ENCODE measurements around the gene KCNJ5. TPM values are rescaled to one million over a fixed set of nuclear protein-coding genes. Genes with fewer than 3 reads are reported as not detected.

The KCNJ5 gene
- total and polyA plus RNA-seq, 2 experiments from 2014 or later, result under 0.01 TPM; not detected in 1

GRCh38 chr11:128908391-128909246 is 17.5 kb downstream of the KCNJ5 start:
- in situ Hi-C loops (cut with MboI), result no loop called here
- H3K4me3 ChIP-seq, result peak overlapping the region; percentile 61
- no peaks in the 10 kb centered on the region for H4K20me1 ChIP-seq (ENCODE audit: insufficient read depth)
- peaks cover 32% of the 10 kb centered on the region for H3K4me1 ChIP-seq (ENCODE audit: insufficient read depth)
- H3K9ac ChIP-seq, result no peak overlapping the region
- no peak for TF ChIP-seq EZH2phosphoT487 (IDR thresholded peaks at IDR 0.05; ENCODE audit: insufficient read depth, low read depth)
- no peak for TF ChIP-seq EZH2 (IDR thresholded peaks at IDR 0.05; ENCODE audit: insufficient read depth, poor library complexity, severe bottlenecking)
- H3F3A ChIP-seq (ENCODE audit: insufficient read depth), result peaks cover 29% of the 10 kb centered on the region
- H3K9me3 ChIP-seq (ENCODE audit: low read depth), result no peaks in the 10 kb centered on the region
- H3K27ac ChIP-seq, result peak overlapping the region; percentile 48
- 0 out of 2 replicates have a peak overlapping the region, but pooled peaks have one; percentile 29 for H2AFZ ChIP-seq
- peak overlapping the region; percentile 81 for H3K4me2 ChIP-seq (ENCODE audit: unreplicated experiment)
- H3K36me3 ChIP-seq (ENCODE audit: low read depth), result no peaks in the 10 kb centered on the region
- WGBS, 2 experiments (ENCODE audit: low coverage in 1 of 2, low lambda C conversion rate in 2 of 2, missing lambda C conversion rate in 2 of 2), result 3 to 4% methylated on average over 12 of the region's 12 CpGs
- H3K79me2 ChIP-seq (ENCODE audit: insufficient read depth), result no peaks in the 10 kb centered on the region
- peak; percentile 90 for DNase-seq
- H3K27me3 ChIP-seq (replicated peaks; ENCODE audit: insufficient read depth), result no peaks in the 10 kb centered on the region
- no peaks in the 10 kb centered on the region for H3K9me2 ChIP-seq (ENCODE audit: insufficient read depth)

GRCh38 chr11:128909438-128910125 is 18.4 kb downstream of the KCNJ5 start:
- no peak for DNase-seq
- Histone ChIP-seq H3K4me3 (no peak overlapping the region), H3K9me2 (ENCODE audit: insufficient read depth) (no peaks in the 10 kb centered on the region), H3K36me3 (ENCODE audit: low read depth) (no peaks in the 10 kb centered on the region), H3K9me3 (ENCODE audit: low read depth) (no peaks in the 10 kb centered on the region), H4K20me1 (ENCODE audit: insufficient read depth) (no peaks in the 10 kb centered on the region), H2AFZ (no peak overlapping the region), H3K79me2 (ENCODE audit: insufficient read depth) (no peaks in the 10 kb centered on the region), H3K27me3 (replicated peaks; ENCODE audit: insufficient read depth) (no peaks in the 10 kb centered on the region; the same call in 1 of the 2 replicates), H3K9ac (no peak overlapping the region), H3K4me2 (ENCODE audit: unreplicated experiment) (no peak overlapping the region), H3K27ac (no peak overlapping the region), H3K4me1 (ENCODE audit: insufficient read depth) (peaks cover 23% of the 10 kb centered on the region), H3F3A (ENCODE audit: insufficient read depth) (0 out of 2 replicates have a peak, but pooled peaks cover 20% of the 10 kb centered on the region)
- in situ Hi-C loops (cut with MboI), result no loop called here
- WGBS, 2 experiments (ENCODE audit: low coverage in 1 of 2, low lambda C conversion rate in 2 of 2, missing lambda C conversion rate in 2 of 2), result 91% methylated on average over 8 of the region's 8 CpGs
- no peak for TF ChIP-seq EZH2phosphoT487 (IDR thresholded peaks at IDR 0.05; ENCODE audit: insufficient read depth, low read depth)
- no peak for TF ChIP-seq EZH2 (IDR thresholded peaks at IDR 0.05; ENCODE audit: insufficient read depth, poor library complexity, severe bottlenecking)

- Histone ChIP-seq H3K4me1 (ENCODE audit: insufficient read depth) (peaks cover 19% of the 10 kb centered on the region), H4K20me1 (ENCODE audit: insufficient read depth) (no peaks in the 10 kb centered on the region), H3K4me3 (no peak overlapping the region), H3K79me2 (ENCODE audit: insufficient read depth) (no peaks in the 10 kb centered on the region), H3K27ac (no peak overlapping the region), H3K27me3 (replicated peaks; ENCODE audit: insufficient read depth) (no peaks in the 10 kb centered on the region; the same call in 1 of the 2 replicates), H2AFZ (no peak overlapping the region), H3K9me3 (ENCODE audit: low read depth) (no peaks in the 10 kb centered on the region), H3K4me2 (ENCODE audit: unreplicated experiment) (no peak overlapping the region), H3K9me2 (ENCODE audit: insufficient read depth) (no peaks in the 10 kb centered on the region), H3F3A (ENCODE audit: insufficient read depth) (0 out of 2 replicates have a peak, but pooled peaks cover 19% of the 10 kb centered on the region), H3K9ac (no peak overlapping the region), H3K36me3 (ENCODE audit: low read depth) (no peaks in the 10 kb centered on the region)
- 93 to 94% methylated on average over 3 of the region's 3 CpGs for WGBS, 2 experiments (ENCODE audit: low coverage in 1 of 2, low lambda C conversion rate in 2 of 2, missing lambda C conversion rate in 2 of 2)
- no peak for TF ChIP-seq EZH2phosphoT487 (IDR thresholded peaks at IDR 0.05; ENCODE audit: insufficient read depth, low read depth)
- no peak for TF ChIP-seq EZH2 (IDR thresholded peaks at IDR 0.05; ENCODE audit: insufficient read depth, poor library complexity, severe bottlenecking)
- DNase-seq, result no peak
- in situ Hi-C loops (cut with MboI), result no loop called here
Observed at GRCh38 chr11:128910576-128910975, 19.4 kb downstream of the KCNJ5 start.

- no peak overlapping the region for H3K4me2 ChIP-seq (ENCODE audit: unreplicated experiment)
- no peaks in the 10 kb centered on the region for H4K20me1 ChIP-seq (ENCODE audit: insufficient read depth)
- no peak overlapping the region for H3K9ac ChIP-seq
- H3K9me3 ChIP-seq (ENCODE audit: low read depth), result no peaks in the 10 kb centered on the region
- H3K27me3 ChIP-seq (replicated peaks; ENCODE audit: insufficient read depth), result no peaks in the 10 kb centered on the region; the same call in 1 of the 2 replicates
- TF ChIP-seq EZH2 (IDR thresholded peaks at IDR 0.05; ENCODE audit: insufficient read depth, poor library complexity, severe bottlenecking) (no peak), EZH2phosphoT487 (IDR thresholded peaks at IDR 0.05; ENCODE audit: insufficient read depth, low read depth) (no peak)
- no peaks in the 10 kb centered on the region for H3K36me3 ChIP-seq (ENCODE audit: low read depth)
- DNase-seq, result no peak
- peaks cover 19% of the 10 kb centered on the region for H3K4me1 ChIP-seq (ENCODE audit: insufficient read depth)
- H3K9me2 ChIP-seq (ENCODE audit: insufficient read depth), result no peaks in the 10 kb centered on the region
- in situ Hi-C loops (cut with MboI), result no loop called here
- H3K4me3 ChIP-seq, result no peak overlapping the region
- no peaks in the 10 kb centered on the region for H3K79me2 ChIP-seq (ENCODE audit: insufficient read depth)
- 0 out of 2 replicates have a peak, but pooled peaks cover 19% of the 10 kb centered on the region for H3F3A ChIP-seq (ENCODE audit: insufficient read depth)
- H3K27ac ChIP-seq, result no peak overlapping the region
- no peak overlapping the region for H2AFZ ChIP-seq
- 93 to 94% methylated on average over 17 of the region's 17 CpGs for WGBS, 2 experiments (ENCODE audit: low coverage in 1 of 2, low lambda C conversion rate in 2 of 2, missing lambda C conversion rate in 2 of 2)
Observed at GRCh38 chr11:128911239-128911638, 20.1 kb downstream of the KCNJ5 start.
